Colon (tissue), 2 donors: Measurements from ENCODE around the gene TMEM205.
"Not testable (repeated sequence)": the region's sequence is repeated elsewhere in the genome, so short reads cannot be mapped to it uniquely, and the experiment has no call there.

Experiments used
- FAIRE-seq: peaks from 2 replicates; lab custom pipeline; 2012; peaks lifted over from hg19 to GRCh38; lab: Jason Lieb, UNC
- donor health status: control.
- donor health status: control.

TMEM205 gene

DNA sequence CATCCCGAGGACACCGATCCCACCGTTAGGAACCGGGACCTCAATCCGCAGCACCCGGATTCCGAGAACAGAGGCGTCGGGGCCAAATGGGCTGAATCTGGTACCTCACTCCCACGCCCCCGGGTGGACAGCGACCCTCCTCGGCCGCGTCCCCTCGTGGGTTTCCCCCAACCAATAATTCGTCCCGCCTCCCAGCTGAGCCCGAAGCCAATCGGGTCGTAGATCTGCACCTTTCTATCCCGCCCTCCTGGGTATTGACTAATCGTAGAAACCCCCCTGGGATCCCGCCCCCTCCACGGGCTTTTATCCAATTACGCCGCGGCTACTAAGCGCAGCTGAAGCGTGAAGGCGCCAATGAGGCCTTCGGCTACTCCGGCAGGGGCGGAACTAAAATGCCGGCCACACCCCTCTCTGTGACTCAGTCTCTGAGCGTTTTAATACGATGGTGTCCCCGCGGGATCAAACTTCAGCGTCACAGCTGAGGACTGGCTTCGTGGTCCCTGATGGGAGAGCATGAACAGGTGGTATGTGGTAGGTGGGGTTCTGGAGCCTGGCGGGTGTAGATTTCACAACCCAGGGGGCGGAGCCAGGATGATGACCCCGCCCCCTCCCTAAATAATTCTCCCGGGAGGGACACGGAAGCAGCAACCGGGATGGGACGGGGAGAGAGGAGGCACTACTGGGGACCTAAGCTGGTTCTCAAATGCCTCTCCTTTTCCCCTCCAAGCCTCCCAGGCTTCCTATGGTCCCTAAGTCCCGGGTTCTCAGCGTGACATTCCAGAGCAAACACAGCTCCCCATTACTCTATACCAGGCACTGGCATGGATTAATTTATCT is at the start of gene TMEM205, which contains the start of gene CCDC159:
Gene TMEM205 (minus strand): TSS at position 165 of the 837 bp plus-strand sequence. CDS start 649 bp downstream, outside the sequence.
Gene CCDC159 (plus strand): TSS at position 416 of the 837 bp plus-strand sequence. CDS start 88 bp downstream, at position 504.
- FAIRE-seq = peak; percentile 96

DNA sequence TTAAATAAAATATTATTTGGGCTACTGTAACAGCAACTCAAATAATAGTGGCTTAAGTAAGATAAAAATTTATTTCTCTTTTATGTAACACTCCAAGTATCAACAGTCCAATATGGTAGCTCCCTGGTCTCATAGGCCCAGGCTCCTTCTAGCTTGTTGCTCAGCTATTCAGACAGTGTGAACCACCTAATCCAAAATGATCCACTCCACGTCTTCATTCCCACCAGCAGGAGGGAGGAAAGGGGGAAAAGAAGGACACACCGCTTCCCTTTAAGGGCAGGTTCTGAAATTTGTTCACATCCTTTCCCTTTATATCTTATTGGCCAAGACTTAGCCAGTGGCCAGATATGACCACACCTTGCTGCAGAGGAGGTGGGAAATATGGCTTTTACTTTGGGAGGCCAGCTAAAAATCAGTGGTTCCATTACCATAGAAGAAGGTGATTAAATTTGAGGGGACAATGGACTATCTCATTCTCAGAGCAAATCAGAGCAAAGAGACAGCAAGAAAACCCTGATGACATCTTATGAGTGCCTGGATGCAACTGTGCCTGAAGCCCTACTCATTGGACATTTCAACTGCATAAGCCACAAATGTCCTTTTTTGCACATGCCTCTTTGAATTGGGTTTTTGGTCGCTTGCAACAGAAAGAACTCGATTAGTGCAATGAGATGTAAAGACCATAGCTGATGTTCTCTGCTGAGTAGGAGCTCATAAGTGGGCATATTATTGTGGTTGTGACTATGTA is 45.0 kb upstream of the TMEM205 start:
- no peak for FAIRE-seq

DNA sequence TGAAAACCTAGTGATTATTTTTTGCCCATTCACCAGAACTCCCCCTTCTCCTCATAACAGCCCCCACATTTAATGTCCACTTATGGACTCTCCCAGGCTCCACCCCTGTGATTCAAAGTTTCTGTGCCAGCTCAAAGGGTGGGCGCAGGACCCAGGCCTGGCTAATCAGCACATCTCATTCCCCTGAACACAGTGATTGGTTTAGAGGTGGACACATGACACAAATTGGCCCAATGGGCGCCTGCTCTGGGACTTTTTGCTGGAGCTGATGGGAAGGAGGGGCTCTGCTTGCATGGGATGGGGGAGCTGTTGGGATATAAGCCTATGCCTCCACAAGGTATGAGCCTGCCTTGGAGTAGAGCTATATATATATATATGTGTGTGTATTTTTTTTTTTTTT is 44.3 kb upstream of the TMEM205 start:
- no peak for FAIRE-seq

DNA sequence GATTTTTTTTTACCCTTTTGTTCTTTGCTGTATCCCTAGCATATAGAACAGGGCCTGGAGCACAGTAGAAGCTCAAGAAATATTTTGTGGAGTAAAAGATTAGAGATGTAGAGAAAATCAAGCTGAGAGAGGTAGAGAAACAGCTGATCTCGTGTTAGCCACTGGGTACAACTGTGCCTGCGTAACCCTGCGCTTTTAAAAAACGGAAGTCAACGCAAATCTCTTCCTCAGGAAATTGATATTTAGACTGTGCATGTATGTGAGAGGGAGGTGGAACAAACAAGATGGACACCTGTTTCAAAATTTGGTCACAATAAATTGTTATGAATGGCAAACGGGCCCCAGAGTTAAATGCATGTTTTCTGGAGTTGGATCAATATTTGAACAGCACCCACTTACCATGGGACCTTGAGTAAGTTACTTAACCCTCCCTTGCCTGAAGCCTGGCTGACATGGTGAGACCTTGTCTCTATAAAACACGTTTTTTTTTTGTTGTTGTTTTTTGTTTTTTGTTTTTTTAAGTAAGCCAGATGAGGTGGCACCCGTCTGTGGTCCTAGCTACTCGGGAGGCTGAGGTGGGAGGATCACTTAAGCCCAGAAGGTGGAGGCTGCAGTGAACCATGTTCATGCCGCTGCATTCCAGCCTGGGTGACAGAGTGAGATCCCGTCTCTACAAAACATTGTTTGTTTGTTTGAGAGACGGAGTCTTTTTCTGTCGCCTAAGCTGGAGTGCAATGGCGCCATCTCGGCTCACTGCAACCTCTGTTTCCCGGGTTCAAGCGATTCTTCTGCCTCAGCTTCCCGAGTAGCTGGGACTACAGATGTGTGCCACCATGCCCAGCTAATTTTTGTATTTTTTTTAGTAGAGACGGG is 41.3 kb upstream of the TMEM205 start:
- no peak for FAIRE-seq

DNA sequence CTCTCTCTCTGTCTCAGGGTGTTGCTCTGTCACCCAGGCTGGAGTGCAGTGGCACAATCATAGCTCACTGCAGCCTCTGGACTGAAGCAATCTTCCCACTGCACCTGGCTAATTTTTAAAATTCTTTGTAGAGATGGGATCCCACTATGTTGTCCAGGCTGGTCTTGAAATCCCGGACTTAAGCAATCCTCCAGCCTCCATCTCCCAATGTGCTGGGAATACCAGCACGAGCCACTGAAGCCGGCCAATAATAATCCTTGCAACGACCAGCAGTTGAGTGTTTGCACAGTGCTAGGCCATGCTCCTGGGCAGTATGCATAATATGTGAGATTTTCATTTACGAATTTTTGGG is 38.7 kb upstream of the TMEM205 start:
- no peak for FAIRE-seq

DNA sequence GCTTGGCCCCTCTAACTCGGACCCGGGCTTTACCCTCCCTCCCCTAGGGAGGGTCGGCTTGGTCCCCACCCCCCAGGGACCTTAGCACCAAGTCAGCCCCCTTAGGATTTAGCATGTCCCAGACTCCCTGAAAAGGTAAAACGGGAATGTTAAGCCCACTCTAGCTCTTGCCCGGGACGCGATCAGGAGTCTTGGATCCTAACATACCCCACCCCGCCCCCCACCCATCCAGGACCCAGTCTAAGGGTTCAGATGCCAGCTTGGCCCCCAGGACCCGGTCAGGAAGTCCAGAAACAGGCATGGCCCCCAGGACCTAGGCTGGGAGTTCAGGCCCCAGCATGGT is 37.6 kb upstream of the TMEM205 start:
- FAIRE-seq = no peak

DNA sequence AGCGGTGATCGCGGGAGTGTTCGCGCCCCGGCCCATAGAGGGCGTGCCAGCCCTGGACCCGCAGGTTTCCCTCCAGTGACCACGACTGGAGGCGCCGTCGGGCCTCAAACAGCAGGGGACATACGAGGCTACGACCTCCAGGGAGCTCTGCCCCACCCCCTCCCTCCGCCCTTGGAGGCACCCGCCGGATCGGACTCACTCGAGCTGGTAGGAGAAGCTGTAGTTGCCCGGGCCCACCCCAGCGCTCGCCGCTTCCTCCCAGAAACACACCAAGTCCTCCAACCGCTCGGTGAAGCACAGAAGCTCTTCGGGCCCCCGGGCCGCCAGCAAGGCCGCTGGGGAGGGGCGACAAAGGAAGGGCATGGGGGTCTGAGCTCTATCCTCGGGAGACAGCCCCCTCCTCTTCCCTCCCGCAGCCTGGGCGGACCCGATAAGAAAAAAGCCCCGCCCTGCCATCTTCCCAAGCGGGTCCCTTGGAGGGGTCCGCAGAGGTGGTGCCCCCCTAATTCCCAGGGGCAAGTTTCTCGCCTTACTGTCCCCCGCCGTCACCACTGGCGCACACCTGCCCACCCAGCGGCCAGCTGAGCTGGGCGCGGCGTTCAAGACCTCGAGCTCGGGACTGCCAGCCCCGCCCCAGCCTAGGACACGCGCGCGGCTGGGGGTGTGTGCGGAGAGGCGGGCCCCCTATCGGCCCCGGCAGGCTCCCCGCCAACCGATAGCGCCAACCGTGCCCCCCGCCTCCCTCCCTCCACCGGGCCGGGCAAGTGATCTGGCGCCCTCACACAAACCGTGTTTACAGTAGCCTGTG is 37.0 kb upstream of the TMEM205 start:
- no peak for FAIRE-seq

DNA sequence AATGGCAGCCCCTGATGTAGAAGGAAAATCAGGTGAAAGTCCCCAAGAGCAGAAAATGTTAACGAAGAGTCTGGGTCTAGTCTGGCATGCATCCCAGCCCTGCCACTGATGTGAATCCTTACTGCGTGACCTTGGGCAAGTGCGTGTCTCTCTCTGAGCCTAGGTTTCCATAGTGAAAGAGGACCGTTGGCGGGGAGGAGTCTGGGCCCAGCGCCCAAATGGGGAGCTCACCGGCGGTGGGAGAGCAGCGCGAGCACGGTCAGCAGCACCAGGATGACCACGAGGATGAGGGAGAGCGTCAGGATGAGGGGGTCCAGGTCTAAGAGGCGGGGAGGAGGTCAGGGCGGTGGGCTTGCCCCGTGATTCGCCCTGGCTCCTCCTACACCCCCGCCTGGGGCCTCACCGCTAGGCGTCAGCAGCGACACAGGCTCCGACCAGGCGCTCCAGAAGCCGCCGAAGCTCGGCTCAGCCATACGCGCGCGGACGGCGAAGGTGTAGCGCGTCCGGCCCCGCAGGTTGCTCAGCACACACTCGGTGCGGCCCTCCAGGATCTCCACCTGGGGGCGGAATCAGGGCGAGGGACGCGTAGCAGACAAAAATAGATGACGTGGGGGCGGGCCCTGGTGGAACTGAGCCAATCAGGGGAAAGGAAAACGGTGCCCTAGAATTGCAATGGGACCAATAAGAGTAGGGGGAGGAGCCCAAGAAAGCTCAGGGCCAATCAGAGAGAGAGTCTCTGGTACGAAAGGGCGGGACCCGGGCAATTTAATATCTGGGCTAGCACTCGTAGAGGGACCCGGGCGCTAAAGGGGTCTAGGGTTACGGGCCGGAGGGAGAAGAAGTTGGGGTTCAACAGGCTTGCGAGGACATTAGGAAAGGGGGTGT is 34.8 kb upstream of the TMEM205 start:
- FAIRE-seq = no peak

DNA sequence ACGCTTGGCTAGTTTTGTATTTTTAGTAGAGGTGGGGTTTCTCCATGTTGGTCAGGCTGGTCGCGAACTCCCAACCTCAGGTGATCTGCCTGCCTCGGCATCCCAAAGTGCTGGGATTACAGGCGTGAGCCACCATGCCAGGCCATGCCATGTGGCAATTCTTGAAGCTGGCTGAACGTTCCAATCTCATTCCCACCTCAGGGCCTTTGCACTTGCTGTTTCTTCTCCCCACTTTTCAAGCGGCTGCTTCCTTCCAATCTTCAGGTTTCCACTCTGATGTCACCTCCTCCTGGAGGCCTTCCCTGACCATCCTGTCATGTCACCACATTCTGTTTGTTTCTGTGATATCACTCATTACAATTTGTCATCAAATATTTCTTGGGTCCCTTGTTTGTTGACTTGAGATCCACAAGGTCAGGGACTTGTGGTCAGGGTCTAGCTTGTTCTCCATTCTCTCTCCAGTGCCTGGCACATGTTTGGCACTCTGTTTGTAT is 33.8 kb upstream of the TMEM205 start:
- FAIRE-seq = no peak

DNA sequence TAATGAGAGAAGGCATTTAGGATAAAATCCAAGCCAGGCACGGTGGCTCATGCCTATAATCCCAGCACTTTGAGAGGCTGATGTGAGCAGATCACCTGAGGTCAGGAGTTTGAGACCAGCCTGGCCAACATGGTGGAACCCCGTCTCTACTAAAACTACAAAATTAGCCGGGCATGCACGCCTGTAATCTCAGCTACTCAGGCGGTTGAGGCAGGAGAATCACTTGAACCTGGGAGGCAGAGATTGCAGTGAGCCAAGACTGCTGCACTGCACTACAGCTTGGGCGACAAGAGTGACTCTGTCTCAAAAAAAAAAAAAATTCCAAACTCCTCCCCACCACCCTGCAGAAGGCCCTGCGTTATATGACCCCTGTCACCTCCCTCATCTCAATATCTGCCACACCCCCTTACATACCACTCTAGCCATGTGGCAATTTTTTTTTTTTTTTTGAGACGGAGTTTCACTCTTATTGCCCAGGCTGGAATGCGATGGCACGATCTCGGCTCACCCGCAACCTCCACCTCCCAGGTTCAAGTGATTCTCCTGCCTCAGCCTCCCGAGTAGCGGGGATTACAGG is 33.3 kb upstream of the TMEM205 start:
- FAIRE-seq = not testable (repeated sequence)

DNA sequence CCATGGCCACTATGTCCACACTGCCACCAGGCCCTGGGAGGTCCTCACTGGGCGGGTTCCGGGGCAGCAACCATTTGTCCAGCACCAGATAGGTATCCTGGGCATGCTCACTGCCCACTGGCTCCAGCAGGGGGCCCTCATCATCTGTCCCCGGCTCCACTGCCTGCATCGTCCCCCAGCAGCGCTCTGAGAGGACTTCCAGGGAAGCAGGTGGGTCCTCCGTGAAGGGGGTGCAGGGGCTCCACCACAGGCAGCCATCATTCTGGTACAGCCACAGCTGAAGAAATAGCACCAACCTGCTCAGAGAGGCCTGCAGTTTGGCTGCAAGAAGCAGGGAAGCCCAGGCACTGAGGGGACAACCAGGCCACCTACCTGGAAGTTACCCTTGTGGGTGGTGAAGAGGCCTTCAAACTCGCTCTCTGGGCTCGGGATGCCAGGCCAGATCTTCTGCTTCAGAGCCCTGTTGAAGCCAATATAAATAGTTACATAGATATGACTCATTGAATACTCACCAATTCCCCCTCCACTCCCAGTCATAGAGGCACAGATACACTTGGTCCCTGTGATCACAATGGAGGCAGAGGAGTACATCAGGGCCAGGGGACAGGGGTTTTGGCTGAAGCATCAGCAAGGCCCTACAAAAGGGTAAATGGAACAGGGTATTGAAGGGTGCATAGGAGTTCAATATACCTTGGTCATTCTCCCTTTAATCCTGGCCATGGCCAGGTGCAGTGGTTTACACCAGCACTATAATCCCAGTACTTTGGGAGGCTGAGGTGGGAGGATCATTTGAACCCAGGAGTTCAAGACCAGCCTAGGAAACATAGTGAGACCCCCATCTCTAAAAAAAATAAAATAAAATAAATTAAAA is 32.5 kb upstream of the TMEM205 start:
- no peak for FAIRE-seq

DNA sequence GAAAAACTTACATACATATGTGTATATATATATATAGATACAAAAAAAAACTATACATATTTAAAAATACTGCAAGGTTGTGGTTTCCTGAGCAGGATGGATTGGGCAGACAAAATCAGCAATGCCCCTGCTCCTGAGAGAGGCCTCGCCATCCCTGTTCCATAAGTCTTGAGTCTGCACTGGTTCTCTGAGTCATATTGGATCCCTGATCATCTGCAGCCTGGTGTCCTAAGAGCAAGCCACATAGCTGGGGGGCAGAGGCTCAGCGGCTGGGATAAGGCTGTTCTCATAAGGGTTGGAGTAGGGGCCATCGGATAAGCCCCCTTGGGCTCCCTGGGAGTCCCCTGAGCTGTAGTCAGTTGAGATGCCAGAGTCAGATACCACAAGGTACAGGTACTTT is 31.7 kb upstream of the TMEM205 start:
- FAIRE-seq = no peak

DNA sequence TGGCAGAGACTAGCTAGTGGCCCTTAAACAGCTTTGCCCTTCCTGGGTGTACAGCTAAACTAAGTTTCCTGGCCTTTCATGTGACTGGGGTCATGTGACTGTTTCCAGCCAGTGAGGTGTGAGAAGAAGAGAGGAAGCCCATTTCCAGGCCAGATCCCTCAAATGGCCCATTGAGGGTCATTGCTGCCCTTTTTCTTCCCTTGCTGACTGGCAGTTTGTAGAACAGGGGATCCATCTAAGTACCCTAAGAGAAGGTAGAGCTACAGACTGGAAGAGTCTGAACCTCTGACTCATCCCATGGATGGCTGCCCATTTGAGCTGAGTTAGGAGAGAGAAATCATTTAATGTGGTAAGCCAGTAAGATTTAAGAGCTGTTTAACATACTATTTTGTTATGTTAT is 31.2 kb upstream of the TMEM205 start:
- no peak for FAIRE-seq

DNA sequence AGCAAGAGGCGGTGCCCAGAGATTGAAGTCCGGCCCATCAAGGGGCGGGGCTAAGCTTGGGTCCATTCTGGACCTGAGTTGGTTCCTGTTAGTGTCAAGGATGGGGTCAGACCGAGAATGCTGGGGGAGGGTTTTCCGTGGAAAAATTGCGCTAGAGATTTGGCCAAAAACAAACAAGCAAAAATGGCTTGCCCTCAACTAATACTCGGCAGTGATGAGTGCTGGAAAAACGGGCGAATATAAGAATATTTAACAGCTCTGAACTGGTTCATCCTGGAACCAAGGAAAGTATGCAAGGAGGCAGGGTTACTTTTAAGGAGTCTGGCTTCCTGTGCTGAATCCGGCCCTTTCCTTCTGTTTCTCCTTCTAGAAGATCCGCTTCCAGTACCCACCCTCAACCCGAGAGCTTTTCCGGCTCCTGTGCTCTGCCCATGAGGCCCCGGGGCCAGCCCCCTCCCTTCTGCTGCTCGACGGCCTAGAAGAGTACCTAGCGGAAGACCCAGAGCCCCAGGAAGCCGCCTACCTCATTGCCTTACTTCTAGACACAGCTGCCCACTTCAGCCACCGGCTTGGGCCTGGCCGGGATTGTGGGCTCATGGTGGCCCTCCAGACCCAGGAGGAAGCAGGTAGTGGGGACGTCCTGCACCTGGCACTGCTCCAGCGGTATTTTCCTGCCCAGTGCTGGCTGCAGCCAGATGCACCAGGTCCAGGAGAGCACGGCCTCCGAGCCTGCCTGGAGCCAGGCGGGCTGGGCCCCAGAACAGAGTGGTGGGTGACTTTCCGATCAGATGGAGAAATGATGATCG is 29.3 kb upstream of the TMEM205 start:
- peak; percentile 72 for FAIRE-seq

DNA sequence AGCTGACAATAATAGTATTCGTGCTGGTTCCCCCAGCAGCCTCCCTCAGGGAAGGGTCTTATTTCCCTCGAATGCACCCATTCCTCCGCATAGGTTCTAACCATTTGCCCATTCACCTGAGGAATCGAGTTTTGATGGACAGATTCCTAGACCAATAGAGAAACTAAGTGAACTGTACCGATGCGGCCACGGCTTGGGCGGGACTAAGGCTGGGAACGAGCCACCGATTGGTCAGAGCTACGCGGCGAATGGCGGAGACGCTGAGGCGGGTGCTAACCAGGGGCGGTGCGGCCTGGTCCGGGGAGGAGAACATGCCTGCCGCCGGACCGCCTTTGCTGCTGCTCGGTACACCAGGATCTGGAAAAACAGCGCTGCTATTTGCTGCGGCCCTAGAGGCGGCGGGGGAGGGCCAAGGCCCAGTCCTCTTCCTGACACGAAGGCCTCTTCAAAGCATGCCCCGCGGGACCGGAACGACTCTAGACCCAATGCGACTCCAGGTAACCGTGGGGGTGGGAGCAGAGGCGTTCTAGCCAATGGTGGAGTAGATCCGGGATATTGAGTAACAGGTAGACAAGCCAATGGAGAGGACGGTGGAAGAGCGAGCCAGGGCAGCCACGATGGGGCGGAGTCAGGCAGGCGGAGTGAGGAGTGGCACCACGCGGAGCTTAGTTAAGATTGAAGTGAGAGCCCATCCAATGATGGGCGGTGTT is 28.5 kb upstream of the TMEM205 start, which contains the start of gene SWSAP1:
Gene SWSAP1 (plus strand): TSS at position 234 of the 710 bp plus-strand sequence. CDS start 15 bp downstream, at position 249.
- no peak for FAIRE-seq

DNA sequence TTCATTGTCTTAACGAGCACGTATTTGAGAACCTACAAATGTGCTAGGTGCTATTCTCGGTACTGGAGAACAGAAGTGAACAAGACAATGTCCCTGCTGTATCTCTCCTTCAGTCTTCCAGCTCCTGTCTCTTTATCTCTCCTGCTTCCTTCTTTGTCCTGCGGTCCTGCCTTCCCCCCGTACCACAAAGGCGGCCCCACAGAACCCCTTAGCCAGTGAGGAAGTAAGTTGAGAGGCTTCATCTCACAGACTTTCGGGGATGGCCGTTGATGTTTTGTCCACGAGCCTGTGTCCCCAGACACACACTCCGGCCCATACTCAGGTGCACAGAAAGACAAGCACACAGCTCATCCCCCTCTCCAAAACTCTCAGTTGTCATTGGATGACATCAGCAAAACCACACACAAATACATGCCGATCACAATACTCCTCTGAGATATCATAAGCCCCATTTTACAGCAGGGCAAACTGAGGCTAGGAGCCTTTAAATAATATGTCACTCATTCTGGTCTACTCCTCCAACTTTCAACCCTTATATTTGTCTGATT is 27.9 kb upstream of the TMEM205 start:
- FAIRE-seq = no peak
